ENCODE measurements around the gene COLEC12.

COLEC12 gene

GRCh38 chr18:457140-457519 is 43.4 kb downstream of the COLEC12 start:
- DNase-seq: no peak
- TF ChIP-seq POLR2A (IDR thresholded peaks at IDR 0.05; ENCODE audit: low read length): no peak
- no peak for TF ChIP-seq GATA1 (IDR thresholded peaks at IDR 0.05; ENCODE audit: low read depth, low read length)

DNA sequence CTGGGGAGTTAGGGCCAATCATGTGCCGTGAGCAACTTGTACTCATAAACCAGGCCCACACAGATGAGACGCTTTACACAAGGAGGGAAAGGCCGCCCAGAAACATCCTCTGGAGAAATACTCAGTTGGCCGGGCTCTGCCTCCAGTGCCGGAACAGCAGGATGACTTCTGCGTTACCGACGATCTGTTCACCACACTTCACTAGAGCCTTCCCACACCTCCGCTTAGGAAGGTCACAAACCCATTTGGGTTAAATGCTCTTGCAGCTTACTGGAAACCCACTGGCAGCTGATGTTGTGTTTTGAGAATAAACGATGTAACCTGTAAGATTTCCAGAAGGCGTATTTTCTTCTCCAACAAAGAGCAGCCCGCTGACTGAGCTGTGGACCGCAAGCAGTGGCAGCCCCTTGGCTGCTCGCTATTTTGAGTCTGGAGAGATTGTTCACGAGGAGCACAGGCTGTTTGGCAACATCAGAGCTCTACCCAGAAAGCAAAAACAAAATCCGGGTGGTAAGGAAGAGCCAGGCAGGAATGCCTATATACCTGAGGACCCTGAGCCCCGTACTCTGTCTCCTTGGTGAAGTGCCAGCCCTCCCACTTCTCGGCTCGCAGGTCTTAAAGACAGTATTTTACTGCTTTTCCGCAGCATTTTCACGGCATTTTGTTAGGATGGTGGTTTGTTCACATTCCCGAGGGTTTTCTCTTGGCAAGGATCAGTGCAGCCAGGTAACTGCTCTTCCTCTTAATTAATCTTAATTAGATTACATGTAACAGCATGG is 44.0 kb downstream of the COLEC12 start:
- TF ChIP-seq GATA1 (IDR thresholded peaks at IDR 0.05; ENCODE audit: low read depth, low read length) (no peak), POLR2A (IDR thresholded peaks at IDR 0.05; ENCODE audit: low read length) (no peak)
- DNase-seq: no peak

DNA sequence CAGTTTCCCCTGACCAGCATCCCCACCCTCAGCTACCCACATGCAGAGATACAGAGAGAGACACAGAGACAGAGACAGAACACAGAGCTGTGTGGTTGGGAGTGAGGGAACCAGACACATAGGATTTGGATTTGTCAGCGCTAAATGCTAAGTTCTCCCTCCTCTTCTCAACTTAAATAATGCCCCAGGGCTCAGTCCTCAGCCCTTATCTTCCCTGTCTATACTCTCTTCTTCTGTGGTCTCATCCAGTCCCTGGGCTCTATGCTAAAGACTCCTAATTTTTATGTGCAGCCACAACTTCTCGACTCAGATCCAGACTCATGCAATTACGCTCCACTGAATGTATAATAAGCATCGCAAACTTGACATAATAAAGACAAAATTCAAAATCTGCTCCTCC is 47.1 kb downstream of the COLEC12 start:
- DNase-seq: no peak
- TF ChIP-seq POLR2A (IDR thresholded peaks at IDR 0.05; ENCODE audit: low read length) (no peak), GATA1 (IDR thresholded peaks at IDR 0.05; ENCODE audit: low read depth, low read length) (no peak)

DNA sequence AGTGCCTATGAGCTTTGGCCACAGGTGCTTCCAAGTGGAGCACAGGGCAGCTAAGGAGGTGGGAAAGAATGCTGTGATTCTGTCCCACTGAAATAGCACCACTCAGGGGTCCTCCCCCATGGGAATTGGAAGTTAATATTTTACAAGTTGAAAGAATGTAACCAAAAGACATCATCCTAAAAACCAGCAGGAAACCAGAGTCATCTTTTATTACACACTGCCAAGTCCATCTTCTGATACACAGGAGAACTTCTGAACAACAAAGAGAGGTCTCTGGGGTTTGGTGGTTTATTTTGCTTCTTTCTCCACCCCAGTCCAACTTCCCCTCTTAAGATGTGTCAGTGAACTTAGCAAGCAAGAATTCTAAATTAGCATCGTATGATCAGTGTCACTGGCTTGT is 47.7 kb downstream of the COLEC12 start:
- no peak for DNase-seq

DNA sequence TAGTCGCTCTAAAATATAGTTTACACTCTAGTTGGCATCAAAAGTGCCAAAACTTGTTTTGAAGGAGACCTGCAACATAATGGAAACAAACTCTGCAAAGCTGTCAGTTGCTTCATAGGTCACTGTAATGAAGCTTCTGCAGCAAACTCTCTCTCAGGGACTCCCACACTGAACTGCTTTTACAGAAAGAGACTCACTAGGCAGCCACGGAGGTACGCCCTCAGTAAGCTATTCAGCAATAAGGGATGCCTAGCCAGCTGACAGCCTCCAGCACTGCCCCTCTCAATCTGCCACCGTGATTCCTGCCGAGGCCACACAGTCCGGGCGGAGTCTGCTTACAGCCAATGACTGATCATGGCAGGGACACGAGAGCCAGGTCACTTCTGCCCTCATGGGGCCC is 51.1 kb downstream of the COLEC12 start:
- TF ChIP-seq POLR2A (IDR thresholded peaks at IDR 0.05; ENCODE audit: low read length): no peak
- no peak for TF ChIP-seq GATA1 (IDR thresholded peaks at IDR 0.05; ENCODE audit: low read depth, low read length)
- DNase-seq: no peak

More for the DNA sequence above, 47.7 kb downstream of the COLEC12 start:
- TF ChIP-seq POLR2A (IDR thresholded peaks at IDR 0.05; ENCODE audit: low read length) (no peak), GATA1 (IDR thresholded peaks at IDR 0.05; ENCODE audit: low read depth, low read length) (no peak)

- no peak for DNase-seq
- TF ChIP-seq GATA1 (IDR thresholded peaks at IDR 0.05; ENCODE audit: low read depth, low read length): no peak
These were observed 52.2 kb downstream of the COLEC12 start for GRCh38 chr18:448116-448790.

- no peak for DNase-seq
- TF ChIP-seq POLR2A (IDR thresholded peaks at IDR 0.05; ENCODE audit: low read length) (no peak), GATA1 (IDR thresholded peaks at IDR 0.05; ENCODE audit: low read depth, low read length) (no peak)
These were observed 53.5 kb downstream of the COLEC12 start for GRCh38 chr18:446941-447560.

DNA sequence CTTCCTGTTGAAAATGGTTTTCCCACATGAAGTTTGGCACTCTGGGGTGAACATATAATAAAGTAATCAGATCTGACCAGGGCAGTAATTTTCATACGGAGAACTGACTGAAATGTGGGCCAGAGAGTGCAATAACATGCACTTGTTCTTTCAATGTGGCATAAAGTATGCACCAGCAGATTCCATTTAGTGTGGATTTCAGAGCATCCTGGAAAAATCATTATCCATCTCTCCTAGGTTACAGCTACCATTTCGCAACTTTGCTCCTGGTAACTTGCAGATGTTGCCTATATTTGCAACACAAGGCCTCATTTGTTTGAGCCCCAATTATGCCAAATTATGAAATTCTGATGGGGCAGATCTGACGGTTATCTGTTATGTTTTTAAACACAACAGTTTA is 55.4 kb downstream of the COLEC12 start:
- DNase-seq: no peak

DNA sequence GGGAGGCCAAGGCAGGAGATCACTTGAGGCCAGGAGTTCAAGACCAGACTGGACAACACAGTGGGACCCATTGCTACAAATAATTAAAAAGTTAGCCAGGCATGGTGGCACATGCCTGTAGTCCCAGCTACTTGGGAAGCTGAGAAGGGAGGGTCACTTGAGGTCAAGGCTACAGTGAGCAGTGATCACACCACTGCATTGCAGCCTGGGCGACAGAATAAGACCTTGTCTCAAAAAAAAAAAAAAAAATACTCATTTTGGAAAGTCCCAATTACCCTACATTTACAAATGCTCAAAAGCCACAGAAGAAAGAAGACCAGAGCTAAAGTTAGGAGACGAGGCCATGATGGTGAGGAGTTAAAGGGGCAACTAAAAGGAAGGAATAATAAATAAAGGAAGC is 61.9 kb downstream of the COLEC12 start:
- DNase-seq: no peak
- no peak for TF ChIP-seq POLR2A (IDR thresholded peaks at IDR 0.05; ENCODE audit: low read length)
- TF ChIP-seq GATA1 (IDR thresholded peaks at IDR 0.05; ENCODE audit: low read depth, low read length): no peak

More for the DNA sequence above, 55.4 kb downstream of the COLEC12 start:
- TF ChIP-seq POLR2A (IDR thresholded peaks at IDR 0.05; ENCODE audit: low read length) (no peak), GATA1 (IDR thresholded peaks at IDR 0.05; ENCODE audit: low read depth, low read length) (no peak)

DNA sequence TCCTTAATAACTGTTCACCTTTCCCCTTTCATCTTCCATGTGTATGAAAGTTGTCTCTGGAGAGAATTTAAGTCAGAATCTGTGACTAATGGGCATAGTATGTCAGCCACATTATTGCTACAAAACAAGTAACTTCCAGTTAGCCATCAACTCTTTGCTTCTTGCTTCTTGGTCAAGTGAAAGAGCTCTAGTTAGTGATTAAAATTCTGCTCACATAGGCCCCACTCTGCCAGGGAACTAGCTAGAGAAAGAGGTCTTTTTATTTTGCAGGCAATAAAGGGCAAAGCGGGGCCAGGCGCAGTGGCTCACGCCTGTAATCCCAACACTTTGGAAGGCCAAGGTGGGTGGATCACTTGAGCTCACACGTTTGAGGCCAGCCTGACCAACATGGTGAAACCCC is 64.6 kb downstream of the COLEC12 start:
- no peak for DNase-seq

GRCh38 chr18:434410-434809 is 66.1 kb downstream of the COLEC12 start:
- no peak for TF ChIP-seq GATA1 (IDR thresholded peaks at IDR 0.05; ENCODE audit: low read depth, low read length)
- TF ChIP-seq POLR2A (IDR thresholded peaks at IDR 0.05; ENCODE audit: low read length): no peak
- no peak for DNase-seq

More for the DNA sequence above, 64.6 kb downstream of the COLEC12 start:
- TF ChIP-seq POLR2A (IDR thresholded peaks at IDR 0.05; ENCODE audit: low read length) (no peak), GATA1 (IDR thresholded peaks at IDR 0.05; ENCODE audit: low read depth, low read length) (no peak)

DNA sequence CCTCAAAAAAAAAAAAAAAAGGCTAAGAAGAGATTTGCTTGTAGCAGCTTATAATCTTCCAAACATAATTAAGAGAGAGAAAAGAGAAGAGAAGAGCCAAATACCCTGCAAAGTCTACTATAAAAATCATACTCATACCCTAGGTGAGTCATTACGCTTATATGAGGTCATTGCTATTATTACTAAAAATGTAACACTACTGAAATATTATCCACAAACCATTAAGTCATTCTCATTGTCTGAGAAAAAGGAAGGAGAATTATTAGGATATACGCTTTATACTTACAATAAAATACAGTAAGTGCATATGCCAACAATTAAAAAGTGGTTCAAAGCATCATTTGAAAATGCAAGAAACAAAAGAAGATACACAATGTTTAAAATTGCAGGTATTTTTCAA is 66.5 kb downstream of the COLEC12 start:
- no peak for DNase-seq
- TF ChIP-seq POLR2A (IDR thresholded peaks at IDR 0.05; ENCODE audit: low read length): no peak
- no peak for TF ChIP-seq GATA1 (IDR thresholded peaks at IDR 0.05; ENCODE audit: low read depth, low read length)

DNA sequence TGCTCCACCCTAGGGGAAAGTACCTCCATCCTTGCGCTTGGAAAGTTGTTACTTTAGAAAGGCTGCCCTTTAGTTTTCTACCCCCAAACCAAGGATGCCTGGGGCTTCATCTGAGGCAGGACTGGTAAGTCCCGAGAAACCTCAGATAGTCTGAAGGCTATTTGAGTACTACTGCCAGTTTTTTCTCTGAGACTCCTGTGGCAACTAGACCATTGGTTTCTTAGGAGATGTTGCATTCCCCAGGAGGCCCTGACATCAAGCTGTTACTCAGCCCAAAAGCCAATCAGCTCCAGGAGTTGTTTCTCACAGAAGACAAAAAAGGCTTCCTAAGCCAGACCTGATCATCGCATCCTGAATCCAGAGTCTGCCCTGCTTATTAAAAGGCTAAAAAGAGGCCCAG is 67.2 kb downstream of the COLEC12 start:
- TF ChIP-seq GATA1 (IDR thresholded peaks at IDR 0.05; ENCODE audit: low read depth, low read length) (no peak), POLR2A (IDR thresholded peaks at IDR 0.05; ENCODE audit: low read length) (no peak)
- no peak for DNase-seq

DNA sequence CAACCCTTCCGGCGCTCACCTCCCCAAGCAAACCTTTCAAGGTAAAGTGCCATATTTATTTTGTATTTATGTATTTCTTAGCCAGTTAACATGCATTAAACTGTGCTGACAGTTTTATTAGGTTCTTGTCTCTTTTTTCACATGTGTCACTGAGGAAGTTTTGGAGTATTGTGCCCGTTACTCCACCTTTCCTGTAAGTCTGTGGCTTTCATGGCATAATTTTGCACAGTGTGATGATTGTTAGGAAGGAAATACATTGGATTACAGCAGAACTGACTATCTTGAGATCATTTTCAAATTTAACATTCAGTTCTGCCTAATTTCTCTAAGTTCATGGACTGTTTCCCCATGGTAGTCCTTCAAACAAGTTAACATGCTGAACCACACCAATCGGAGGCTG is 67.7 kb downstream of the COLEC12 start:
- no peak for DNase-seq
- TF ChIP-seq POLR2A (IDR thresholded peaks at IDR 0.05; ENCODE audit: low read length) (no peak), GATA1 (IDR thresholded peaks at IDR 0.05; ENCODE audit: low read depth, low read length) (no peak)
